Measurements from ENCODE around the gene GRIK2. TPM values are rescaled to one million over a fixed set of nuclear protein-coding genes. Genes with fewer than 3 reads are reported as not detected.

The GRIK2 gene
- total RNA-seq, 1 experiment from 2014 or later, result 0.29 TPM

GRCh38 chr6:101662111-101662897 lies 268.8 kb downstream of the GRIK2 start:
- Histone ChIP-seq H3K27me3 (replicated peaks; ENCODE audit: control insufficient read depth, insufficient read depth, low read length) (no peaks in the 10 kb centered on the region), H3K4me3 (ENCODE audit: low read depth, low read length) (no peak overlapping the region), H3K36me3 (ENCODE audit: control insufficient read depth, insufficient read depth, low read length) (no peaks in the 10 kb centered on the region), H3K4me1 (no peaks in the 10 kb centered on the region), H3K9me3 (no peaks in the 10 kb centered on the region)
- Mint-ChIP-seq H3K4me3 (ENCODE audit: unreplicated experiment) (no peak overlapping the region), H3K4me1 (ENCODE audit: low read depth, unreplicated experiment) (no peaks in the 10 kb centered on the region), H3K27me3 (ENCODE audit: insufficient read depth, unreplicated experiment) (no peaks in the 10 kb centered on the region), H3K9me3 (ENCODE audit: unreplicated experiment) (no peaks in the 10 kb centered on the region), H3K27ac (ENCODE audit: unreplicated experiment) (no peak overlapping the region), H3K36me3 (ENCODE audit: insufficient read depth, unreplicated experiment) (no peaks in the 10 kb centered on the region)
- TF ChIP-seq CTCF (IDR thresholded peaks at IDR 0.05; ENCODE audit: insufficient read depth in 1 of 2, low read depth in 1 of 2, low read length in 1 of 2, severe bottlenecking in 1 of 2, unreplicated experiment in 1 of 2), result no peak
- POLR2A ChIA-PET, result no interaction called here
- CTCF ChIA-PET, result no interaction called here
- BruUV-seq (replicated peaks), result no TSS peak
- DNase-seq, result no peak
- intact Hi-C loops (cut with micrococcal nuclease; ENCODE audit: unreplicated experiment), result no loop called here

- no peaks in the 10 kb centered on the region for H3K36me3 Mint-ChIP-seq (ENCODE audit: insufficient read depth, unreplicated experiment)
- no peak overlapping the region for H3K27ac Mint-ChIP-seq (ENCODE audit: unreplicated experiment)
- H3K4me1 Mint-ChIP-seq (ENCODE audit: low read depth, unreplicated experiment), result no peaks in the 10 kb centered on the region
- H3K9me3 Mint-ChIP-seq (ENCODE audit: unreplicated experiment), result no peaks in the 10 kb centered on the region
- Histone ChIP-seq H3K4me3 (ENCODE audit: low read depth, low read length) (no peak overlapping the region), H3K27me3 (replicated peaks; ENCODE audit: control insufficient read depth, insufficient read depth, low read length) (no peaks in the 10 kb centered on the region), H3K36me3 (ENCODE audit: control insufficient read depth, insufficient read depth, low read length) (no peaks in the 10 kb centered on the region), H3K9me3 (no peaks in the 10 kb centered on the region), H3K4me1 (no peaks in the 10 kb centered on the region)
- TF ChIP-seq CTCF (IDR thresholded peaks at IDR 0.05; ENCODE audit: insufficient read depth in 1 of 2, low read depth in 1 of 2, low read length in 1 of 2, severe bottlenecking in 1 of 2, unreplicated experiment in 1 of 2), result no peak
- no peaks in the 10 kb centered on the region for H3K27me3 Mint-ChIP-seq (ENCODE audit: insufficient read depth, unreplicated experiment)
- no TSS peak for BruUV-seq (replicated peaks)
- no peak for DNase-seq
- H3K4me3 Mint-ChIP-seq (ENCODE audit: unreplicated experiment), result no peak overlapping the region
- intact Hi-C loops (cut with micrococcal nuclease; ENCODE audit: unreplicated experiment), result no loop called here
- ChIA-PET POLR2A (no interaction called here), CTCF (no interaction called here)
Observed at GRCh38 chr6:101663100-101663499, 269.6 kb downstream of the GRIK2 start.

GRCh38 chr6:101666256-101666655 lies 272.7 kb downstream of the GRIK2 start:
- intact Hi-C loops (cut with micrococcal nuclease; ENCODE audit: unreplicated experiment), result no loop called here
- Mint-ChIP-seq H3K27ac (ENCODE audit: unreplicated experiment) (no peak overlapping the region), H3K4me3 (ENCODE audit: unreplicated experiment) (no peak overlapping the region), H3K36me3 (ENCODE audit: insufficient read depth, unreplicated experiment) (no peaks in the 10 kb centered on the region), H3K4me1 (ENCODE audit: low read depth, unreplicated experiment) (no peaks in the 10 kb centered on the region), H3K27me3 (ENCODE audit: insufficient read depth, unreplicated experiment) (no peaks in the 10 kb centered on the region), H3K9me3 (ENCODE audit: unreplicated experiment) (no peaks in the 10 kb centered on the region)
- H3K9me3 ChIP-seq, result no peaks in the 10 kb centered on the region
- ChIA-PET POLR2A (no interaction called here), CTCF (no interaction called here)
- BruUV-seq (replicated peaks), result no TSS peak
- no peak for TF ChIP-seq CTCF (IDR thresholded peaks at IDR 0.05; ENCODE audit: insufficient read depth in 1 of 2, low read depth in 1 of 2, low read length in 1 of 2, severe bottlenecking in 1 of 2, unreplicated experiment in 1 of 2)
- DNase-seq, result no peak
- H3K4me3 ChIP-seq (ENCODE audit: low read depth, low read length), result no peak overlapping the region
- no peaks in the 10 kb centered on the region for H3K27me3 ChIP-seq (replicated peaks; ENCODE audit: control insufficient read depth, insufficient read depth, low read length)
- no peaks in the 10 kb centered on the region for H3K4me1 ChIP-seq
- H3K36me3 ChIP-seq (ENCODE audit: control insufficient read depth, insufficient read depth, low read length), result no peaks in the 10 kb centered on the region
